Hematopoietic multipotent progenitor cell treated with erythropoietin and hydrocortisone succinate and interleukin-3 and kit ligand, for 17 days (in vitro differentiated cells): ENCODE measurements around the gene AKT2.

ENCODE experiments used
- DNase-seq: peaks from one replicate; pipeline ENCODE4 v3.0.0-alpha.2; 2015; ENCODE audit warnings: low spot score

The AKT2 gene

GRCh38 chr19:40300668-40301067 lies 15.5 kb upstream of the AKT2 start:
- no peak for DNase-seq

- DNase-seq = no peak
Observed at GRCh38 chr19:40298026-40298425, 12.9 kb upstream of the AKT2 start.

GRCh38 chr19:40294560-40294959 lies 9.4 kb upstream of the AKT2 start:
- DNase-seq = no peak

GRCh38 chr19:40286971-40287421 lies 1.9 kb upstream of the AKT2 start:
- no peak for DNase-seq

DNA sequence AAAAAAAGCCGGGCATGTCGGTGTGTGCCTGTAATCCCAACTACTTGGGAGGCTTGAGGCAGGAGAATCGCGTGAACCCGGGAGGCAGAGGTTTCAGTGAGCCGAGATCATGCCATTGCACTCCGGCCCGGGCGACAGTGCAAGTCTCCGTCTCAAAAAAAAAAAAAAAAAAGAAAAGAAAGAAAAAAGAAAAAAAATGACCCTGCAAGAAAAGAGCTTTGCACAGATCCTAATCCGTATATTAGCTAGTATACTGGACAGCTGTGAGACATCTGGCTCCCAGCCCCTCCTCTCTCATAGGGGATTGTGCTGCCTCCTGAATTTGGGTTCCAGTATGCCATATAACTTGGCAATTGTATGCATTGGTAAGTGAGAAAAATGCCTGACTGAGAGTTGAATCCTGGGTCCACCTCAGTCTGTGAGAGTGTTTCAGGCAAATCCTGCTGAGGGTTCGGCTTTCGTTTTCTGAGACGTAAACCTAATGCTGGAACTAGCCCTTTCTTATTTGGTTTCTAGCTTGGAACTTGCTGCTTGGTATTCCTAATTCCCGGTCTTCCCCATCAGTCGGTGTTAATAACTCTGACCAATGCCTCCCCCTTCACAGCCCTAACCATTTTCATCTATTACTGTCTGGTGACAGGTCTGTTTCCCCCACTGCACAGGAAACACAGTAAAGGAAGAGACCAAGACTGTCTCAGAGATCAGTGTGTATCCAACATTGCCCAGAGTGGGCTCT lies 1.3 kb upstream of the AKT2 start:
- DNase-seq = no peak

GRCh38 chr19:40285353-40286234 lies 449 bp upstream of the AKT2 start:
- peak; percentile 100 for DNase-seq

DNA sequence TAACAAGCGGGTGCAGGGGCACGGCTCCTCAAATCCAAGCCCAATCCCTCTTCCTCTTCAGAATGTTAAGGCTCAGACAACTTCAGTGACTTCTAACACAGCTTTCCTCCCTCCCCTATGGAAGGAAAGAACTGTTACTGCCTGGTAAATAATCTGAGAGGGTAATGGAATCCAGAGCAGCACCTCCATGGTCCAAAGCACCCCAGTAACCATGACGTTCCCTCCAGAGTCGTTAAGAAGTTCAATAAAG lies 969 bp downstream of the AKT2 start:
- peak; percentile 55 for DNase-seq

DNA sequence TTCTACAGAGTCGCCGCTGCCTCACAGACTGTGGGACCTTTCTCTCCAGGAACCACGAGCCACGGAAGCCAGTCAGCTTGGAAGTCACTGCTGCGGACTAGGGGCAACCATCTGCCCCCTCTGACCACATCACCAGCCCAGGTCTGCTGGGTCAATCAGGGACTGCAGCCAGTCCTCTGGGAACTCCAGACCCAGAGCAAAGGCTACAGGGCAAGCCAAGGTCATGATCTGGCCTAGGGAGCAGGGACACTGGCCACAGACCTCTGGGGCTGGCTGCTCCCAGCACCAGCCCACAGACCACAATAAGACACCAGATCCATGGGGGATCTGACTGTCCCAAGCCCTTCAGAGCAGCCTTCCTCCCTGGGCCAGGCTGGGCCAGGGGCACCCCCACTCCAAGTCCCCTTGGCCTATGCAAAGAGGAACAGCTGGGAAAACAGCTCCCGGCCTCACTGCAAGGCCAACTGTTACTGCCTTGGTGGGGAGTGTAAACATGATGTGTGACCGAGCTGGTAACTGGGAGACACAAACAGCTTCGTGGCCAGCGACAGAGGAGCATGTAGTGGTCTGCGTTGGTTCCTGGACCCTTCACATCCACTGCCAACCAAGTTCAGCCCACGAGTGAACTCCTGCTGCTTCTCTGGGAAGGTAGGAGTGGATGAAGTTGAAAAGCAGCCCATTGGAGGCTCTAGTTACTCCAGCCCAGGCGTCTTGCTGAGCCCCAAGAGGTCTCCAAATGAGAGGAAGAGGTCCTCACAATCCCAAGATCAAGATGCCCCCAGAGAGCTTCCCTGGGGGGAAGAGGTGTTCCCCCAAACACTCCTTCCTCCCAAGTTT lies 1.5 kb downstream of the AKT2 start:
- no peak for DNase-seq

DNA sequence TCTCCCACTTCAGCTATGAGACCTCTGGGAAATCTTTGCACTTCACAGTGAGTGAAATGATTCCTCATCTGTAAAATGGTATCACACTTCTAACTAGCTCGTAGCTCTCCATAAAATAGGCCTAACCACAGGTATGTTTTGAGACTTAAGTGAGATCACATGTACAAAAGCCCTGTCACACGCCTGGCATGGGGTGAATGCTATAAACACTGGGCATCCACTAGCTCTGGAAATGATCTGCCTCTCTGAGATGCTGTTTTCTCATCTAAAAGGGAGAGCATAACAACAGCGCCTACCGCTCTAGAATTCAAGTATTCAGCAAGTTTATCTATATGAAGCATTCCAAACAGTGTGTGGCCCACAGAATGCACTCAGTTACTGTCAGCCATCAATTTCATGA lies 2.2 kb downstream of the AKT2 start:
- no peak for DNase-seq

- no peak for DNase-seq
Observed at GRCh38 chr19:40282209-40282580, 3.0 kb downstream of the AKT2 start.

- no peak for DNase-seq
Observed at GRCh38 chr19:40281381-40282208, 3.5 kb downstream of the AKT2 start.

- DNase-seq = no peak
Observed at GRCh38 chr19:40280608-40281221, 4.4 kb downstream of the AKT2 start.

- no peak for DNase-seq
Observed at GRCh38 chr19:40279761-40280607, 5.2 kb downstream of the AKT2 start.

DNA sequence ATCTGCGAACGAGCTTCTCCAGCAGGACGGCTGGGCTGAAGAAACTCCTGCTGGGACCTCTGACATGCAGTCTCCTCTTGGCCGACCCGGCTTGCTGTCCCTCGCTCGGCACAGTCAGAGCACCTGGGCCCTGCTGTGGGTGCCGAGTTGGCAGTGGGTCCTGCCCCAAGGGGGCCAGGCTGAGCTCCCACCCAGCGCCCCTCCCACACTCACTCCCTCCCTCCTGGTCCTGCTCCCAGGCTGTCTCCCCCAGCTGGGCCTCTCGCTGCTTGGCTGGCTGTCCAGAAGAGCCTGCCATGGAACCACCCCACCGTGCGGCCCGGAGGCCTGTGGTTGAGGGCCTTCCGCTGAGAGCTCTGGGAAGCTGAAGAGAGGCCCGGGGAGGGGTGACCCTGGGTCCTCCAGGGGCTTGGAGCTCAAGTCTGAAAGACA lies 6.0 kb downstream of the AKT2 start:
- no peak for DNase-seq

- no peak for DNase-seq
Observed at GRCh38 chr19:40278361-40279035, 6.6 kb downstream of the AKT2 start.

- DNase-seq = no peak
Observed at GRCh38 chr19:40277356-40278059, 7.6 kb downstream of the AKT2 start.

DNA sequence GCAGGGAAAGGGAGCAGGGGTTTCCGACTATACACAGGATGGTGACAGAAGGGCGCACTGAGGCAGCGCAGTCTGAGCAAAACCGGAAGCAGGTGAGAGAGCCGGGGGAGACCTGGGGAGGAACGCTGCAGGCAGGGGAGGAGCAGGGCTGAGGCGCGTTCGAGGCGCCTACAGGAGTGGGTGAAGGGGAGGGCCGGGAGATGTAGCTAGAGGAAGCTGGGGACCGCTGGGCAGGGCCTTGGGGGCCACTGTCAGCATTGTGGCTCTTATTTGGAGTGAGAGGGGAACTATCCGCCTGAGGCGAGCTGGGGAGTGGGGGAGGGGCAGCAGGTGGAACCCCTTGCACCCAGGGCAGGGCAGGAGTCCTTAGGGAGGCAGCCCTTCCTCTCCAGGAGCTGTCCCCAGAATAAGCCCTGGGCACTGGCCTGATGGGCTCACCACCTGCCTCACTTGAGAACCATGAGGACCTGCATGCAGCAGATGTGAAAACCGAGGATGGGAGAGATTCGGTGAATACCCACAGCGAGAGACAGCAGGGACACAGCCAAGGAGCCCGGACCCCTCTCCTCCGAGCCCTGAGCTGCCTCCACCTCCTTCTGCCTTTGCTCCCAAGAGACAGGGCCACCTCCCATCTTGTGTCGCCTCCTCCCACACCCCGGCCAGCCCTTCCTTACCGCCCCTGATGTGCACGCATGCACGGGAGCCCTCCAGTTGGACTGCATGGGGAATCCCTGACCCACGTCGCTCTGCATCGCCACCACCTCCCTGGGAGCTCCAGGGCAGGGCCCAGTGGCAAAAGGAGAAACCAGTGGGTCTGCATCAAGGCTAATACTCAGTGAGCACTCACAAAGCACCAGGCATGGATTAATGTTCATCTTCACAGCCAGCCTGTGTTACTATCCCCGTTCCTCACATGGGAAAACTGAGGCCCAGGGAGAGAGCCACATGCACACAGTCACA lies 10.3 kb downstream of the AKT2 start:
- DNase-seq = no peak
